GM12891 (cell line): ENCODE measurements around the gene WDR76.

ENCODE experiments used
- POLR2A ChIP-seq: IDR thresholded peaks from 2 replicates; pipeline ENCODE4 v1.6.1; 2011; ENCODE audit warnings: low read depth, low read length, control low read depth
- POLR2AphosphoS5 ChIP-seq: IDR thresholded peaks from 2 replicates; pipeline ENCODE4 v1.6.1; 2011; ENCODE audit warnings: low read depth, low read length, control low read depth
- TAF1 ChIP-seq: IDR thresholded peaks from 2 replicates; pipeline ENCODE4 v1.6.1; 2011; ENCODE audit warnings: low read depth, low read length, control low read depth

DNA sequence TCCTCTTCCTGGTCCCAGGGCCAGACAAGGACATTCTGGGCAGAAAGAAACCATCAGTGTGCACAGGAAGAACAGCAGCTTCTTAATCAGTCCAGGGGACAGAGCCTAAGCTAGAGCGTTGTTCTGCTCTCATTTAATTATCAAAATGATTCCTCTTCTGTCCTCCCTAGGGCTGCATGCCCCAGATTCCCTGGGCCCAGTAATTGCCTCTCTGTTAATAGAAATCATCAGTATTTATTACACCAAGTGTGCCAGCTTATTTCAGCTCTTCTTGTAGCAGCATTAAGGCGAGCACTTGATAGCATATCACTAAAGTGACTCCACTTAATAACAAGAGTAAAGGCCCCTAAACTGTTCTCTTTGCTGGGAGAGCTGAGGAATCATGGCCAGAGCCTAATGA is 72.1 kb downstream of the WDR76 start:
- TF ChIP-seq TAF1 (no peak), POLR2AphosphoS5 (no peak), POLR2A (no peak)
